ENCODE results near the gene TCERG1.

- no peak for TF ChIP-seq GATA3 (IDR thresholded peaks at IDR 0.05; ENCODE audit: low read depth, low read length)
- TF ChIP-seq GATA2 (IDR thresholded peaks at IDR 0.05; ENCODE audit: low read depth, low read length) = no peak
Measured at GRCh38 chr5:146457431-146457830, 10.3 kb downstream of the TCERG1 start.
